Measurements from ENCODE around the gene SENP3.

The SENP3 gene

DNA sequence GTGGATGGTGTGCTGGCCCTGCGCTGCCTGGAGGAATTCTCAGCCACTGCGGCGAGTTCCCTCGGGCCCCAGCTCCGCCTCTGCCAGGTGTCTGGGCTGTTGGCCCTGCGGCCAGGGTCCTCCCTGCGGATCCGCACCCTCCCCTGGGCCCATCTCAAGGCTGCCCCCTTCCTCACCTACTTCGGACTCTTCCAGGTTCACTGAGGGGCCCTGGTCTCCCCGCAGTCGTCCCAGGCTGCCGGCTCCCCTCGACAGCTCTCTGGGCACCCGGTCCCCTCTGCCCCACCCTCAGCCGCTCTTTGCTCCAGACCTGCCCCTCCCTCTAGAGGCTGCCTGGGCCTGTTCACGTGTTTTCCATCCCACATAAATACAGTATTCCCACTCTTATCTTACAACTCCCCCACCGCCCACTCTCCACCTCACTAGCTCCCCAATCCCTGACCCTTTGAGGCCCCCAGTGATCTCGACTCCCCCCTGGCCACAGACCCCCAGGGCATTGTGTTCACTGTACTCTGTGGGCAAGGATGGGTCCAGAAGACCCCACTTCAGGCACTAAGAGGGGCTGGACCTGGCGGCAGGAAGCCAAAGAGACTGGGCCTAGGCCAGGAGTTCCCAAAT lies 4.5 kb upstream of the SENP3 start:
- FAIRE-seq = no peak

DNA sequence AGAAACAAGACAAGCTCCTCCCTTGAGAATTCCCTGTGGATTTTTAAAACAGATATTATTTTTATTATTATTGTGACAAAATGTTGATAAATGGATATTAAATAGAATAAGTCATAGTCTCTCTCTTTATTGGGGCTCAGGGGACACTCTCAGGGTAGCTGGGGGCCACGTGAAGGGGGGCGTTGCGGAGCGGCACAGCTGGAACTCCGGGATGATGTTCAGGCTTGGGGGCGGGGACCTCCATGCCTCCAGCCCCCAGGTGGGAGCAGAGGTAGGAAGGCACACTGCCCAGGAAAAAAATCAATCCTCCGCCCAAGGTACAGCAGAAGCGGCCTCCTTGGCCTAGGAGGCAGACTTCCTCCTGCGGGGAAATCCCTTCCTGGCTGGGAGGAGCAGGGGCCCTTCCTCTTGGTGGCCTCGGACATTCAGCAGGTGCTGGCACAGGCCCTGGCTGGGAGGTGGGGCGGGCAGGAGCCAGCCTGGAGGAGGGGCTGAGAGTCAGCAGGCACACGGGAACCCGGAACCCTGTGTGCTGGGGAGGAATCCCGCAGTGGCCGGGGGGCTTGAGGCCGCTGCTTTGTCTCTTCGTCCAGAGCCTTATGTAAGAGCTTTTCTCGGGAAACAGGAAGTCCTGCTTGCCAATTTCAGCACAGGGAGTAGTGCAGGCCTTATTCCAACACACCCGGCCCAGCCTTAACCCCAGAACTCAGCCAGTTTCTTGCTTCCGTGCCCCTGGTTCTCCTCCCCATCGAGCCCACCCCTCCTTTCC lies 3.8 kb upstream of the SENP3 start:
- no peak for FAIRE-seq

DNA sequence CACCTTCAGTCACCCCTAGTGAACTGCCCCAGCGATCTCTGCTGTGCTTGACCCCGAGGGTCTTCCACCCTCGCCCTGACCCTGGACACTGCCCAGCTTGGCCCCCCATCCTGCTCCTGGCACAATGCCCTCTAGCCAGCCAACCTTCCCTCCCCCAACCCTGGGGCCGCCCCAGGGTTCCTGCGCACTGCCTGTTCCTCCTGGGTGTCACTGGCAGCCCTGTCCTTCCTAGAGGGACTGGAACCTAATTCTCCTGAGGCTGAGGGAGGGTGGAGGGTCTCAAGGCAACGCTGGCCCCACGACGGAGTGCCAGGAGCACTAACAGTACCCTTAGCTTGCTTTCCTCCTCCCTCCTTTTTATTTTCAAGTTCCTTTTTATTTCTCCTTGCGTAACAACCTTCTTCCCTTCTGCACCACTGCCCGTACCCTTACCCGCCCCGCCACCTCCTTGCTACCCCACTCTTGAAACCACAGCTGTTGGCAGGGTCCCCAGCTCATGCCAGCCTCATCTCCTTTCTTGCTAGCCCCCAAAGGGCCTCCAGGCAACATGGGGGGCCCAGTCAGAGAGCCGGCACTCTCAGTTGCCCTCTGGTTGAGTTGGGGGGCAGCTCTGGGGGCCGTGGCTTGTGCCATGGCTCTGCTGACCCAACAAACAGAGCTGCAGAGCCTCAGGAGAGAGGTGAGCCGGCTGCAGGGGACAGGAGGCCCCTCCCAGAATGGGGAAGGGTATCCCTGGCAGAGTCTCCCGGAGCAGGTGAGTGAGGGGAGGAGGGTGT lies 3.0 kb upstream of the SENP3 start, which contains the start of gene TNFSF13:
TSS of gene TNFSF13 (plus strand) at position 207 of the 776 bp plus-strand sequence. CDS start at position 497, 290 bp downstream.
- FAIRE-seq = no peak

DNA sequence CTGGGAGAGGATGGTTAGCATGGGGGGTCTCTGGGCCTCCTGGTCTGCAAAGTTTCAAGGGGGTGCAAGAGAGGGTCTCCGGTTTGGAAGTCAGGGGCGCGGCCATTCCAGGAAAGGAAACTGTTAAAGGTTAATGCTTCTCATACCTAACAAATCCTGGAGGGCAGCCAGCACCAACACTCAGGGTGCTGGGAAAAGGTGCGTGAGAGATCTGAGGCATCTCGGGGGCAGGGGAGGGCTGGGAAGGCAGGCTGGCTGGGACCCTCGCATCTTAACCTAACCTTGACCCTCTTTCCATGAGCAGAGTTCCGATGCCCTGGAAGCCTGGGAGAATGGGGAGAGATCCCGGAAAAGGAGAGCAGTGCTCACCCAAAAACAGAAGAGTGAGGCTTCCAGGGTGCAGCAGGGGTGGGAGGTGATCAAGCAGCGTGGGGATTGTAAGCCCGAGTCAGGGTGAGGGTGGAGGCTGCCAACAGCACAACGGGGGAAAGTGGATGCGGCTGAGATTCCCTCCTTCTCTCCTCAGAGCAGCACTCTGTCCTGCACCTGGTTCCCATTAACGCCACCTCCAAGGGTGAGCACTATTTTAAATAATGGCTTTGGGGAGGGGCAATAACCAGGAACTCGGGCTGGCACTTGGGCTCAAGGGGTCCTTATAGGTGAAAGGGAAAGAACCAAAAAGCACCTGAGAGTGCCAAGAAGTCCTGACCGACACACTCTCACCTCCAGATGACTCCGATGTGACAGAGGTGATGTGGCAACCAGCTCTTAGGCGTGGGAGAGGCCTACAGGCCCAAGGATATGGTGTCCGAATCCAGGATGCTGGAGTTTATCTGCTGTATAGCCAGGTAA lies 2.2 kb upstream of the SENP3 start:
- no peak for FAIRE-seq

DNA sequence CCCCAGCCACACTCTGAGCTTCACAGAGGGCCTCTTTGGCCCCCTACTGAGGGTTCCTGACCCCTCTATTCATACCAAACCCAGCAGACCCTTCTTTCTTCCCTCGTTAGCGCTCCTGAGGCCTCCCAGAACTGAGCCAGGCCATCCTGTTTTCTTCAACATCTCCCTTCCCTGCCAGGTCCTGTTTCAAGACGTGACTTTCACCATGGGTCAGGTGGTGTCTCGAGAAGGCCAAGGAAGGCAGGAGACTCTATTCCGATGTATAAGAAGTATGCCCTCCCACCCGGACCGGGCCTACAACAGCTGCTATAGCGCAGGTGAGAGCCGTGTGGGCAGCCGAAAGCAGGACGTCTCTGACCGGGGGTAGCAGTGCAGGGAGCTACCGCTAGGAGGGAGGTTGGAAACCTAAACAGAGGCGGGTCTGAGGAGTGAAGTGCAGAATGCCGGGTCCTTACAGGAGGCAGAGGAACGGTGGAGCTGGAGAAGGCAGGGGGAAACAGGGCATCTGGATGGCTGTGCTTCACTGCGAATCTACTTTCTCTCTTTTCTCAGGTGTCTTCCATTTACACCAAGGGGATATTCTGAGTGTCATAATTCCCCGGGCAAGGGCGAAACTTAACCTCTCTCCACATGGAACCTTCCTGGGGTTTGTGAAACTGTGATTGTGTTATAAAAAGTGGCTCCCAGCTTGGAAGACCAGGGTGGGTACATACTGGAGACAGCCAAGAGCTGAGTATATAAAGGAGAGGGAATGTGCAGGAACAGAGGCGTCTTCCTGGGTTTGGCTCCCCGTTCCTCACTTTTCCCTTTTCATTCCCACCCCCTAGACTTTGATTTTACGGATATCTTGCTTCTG lies 1.3 kb upstream of the SENP3 start:
- no peak for FAIRE-seq

DNA sequence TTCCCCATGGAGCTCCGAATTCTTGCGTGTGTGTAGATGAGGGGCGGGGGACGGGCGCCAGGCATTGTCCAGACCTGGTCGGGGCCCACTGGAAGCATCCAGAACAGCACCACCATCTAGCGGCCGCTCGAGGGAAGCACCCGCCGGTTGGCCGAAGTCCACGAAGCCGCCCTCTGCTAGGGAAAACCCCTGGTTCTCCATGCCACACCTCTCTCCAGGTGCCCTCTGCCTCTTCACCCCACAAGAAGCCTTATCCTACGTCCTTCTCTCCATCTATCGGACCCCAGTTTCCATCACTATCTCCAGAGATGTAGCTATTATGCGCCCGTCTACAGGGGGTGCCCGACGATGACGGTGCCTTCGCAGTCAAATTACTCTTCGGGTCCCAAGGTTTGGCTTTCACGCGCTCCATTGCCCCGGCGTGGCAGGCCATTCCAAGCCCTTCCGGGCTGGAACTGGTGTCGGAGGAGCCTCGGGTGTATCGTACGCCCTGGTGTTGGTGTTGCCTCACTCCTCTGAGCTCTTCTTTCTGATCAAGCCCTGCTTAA lies 617 bp upstream of the SENP3 start:
- peak; percentile 56 for FAIRE-seq

DNA sequence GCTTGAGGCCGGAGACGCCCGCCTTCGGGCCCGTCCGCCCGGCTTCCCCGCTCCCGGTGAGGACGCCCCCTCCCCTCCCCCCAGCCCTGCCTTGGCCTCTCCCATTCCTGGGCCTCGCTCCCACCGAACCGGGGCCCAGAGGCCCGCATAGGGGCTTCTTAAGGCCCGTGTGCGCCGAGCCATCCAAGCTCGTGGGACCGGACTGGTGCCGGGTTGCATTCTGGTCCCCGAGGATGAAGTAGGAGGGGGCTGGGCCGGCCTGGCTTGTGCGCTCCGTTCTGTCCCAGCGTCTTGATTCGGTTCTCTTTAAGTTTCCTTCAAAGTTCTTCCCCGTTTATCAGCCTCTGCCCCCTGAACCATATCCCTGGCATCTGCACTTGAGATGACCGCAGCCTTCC lies 488 bp downstream of the SENP3 start:
- no peak for FAIRE-seq

DNA sequence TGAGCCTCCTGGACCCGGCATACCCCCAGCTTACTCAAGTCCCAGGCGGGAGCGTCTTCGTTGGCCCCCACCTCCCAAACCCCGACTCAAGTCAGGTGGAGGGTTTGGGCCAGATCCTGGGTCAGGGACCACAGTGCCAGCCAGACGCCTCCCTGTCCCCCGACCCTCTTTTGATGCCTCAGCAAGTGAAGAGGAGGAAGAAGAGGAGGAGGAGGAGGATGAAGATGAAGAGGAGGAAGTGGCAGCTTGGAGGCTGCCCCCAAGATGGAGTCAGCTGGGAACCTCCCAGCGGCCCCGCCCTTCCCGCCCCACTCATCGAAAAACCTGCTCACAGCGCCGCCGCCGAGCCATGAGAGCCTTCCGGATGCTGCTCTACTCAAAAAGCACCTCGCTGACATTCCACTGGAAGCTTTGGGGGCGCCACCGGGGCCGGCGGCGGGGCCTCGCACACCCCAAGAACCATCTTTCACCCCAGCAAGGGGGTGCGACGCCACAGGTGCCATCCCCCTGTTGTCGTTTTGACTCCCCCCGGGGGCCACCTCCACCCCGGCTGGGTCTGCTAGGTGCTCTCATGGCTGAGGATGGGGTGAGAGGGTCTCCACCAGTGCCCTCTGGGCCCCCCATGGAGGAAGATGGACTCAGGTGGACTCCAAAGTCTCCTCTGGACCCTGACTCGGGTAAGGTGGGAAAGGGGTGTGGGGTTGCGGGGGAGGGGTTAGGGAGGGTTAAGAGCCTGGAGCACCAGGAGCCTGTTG lies 1.6 kb downstream of the SENP3 start:
- no peak for FAIRE-seq

DNA sequence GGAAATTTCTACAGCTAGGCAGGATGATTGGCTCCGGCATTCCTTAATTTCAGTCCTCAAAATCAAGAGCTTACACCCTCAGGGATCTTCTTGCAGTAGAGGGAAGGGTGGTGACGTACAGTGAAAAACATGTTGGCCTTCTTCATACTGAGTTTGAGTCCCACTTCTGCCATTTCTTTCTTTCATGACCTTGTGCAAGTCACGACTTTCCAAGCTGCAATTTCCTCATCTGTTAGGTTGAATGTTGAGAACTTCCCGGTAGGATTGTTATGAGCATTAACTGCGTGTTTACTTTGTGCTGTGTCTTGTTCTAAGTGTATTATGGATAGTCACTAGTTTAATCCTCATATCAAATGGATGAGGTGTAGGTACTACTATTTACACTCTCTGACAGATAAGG lies 7.9 kb downstream of the SENP3 start:
- no peak for FAIRE-seq

DNA sequence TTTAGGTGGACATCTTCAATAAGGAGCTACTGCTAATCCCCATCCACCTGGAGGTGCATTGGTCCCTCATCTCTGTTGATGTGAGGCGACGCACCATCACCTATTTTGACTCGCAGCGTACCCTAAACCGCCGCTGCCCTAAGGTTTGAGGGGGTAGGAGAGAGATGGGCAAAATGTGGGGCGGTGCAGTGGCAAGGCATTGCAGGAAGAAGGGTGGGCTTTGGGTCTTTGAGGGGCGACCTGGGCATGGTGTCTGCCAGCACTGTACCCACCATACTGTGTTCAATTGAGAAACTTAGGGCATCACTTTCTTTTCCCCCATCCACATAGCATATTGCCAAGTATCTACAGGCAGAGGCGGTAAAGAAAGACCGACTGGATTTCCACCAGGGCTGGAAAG lies 8.6 kb downstream of the SENP3 start:
- FAIRE-seq = no peak

DNA sequence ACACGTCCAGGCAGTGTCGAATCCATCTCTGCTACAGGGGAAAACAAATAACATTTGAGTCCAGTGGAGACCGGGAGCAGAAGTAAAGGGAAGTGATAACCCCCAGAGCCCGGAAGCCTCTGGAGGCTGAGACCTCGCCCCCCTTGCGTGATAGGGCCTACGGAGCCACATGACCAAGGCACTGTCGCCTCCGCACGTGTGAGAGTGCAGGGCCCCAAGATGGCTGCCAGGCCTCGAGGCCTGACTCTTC lies 10.5 kb downstream of the SENP3 start:
- FAIRE-seq = peak; percentile 98

DNA sequence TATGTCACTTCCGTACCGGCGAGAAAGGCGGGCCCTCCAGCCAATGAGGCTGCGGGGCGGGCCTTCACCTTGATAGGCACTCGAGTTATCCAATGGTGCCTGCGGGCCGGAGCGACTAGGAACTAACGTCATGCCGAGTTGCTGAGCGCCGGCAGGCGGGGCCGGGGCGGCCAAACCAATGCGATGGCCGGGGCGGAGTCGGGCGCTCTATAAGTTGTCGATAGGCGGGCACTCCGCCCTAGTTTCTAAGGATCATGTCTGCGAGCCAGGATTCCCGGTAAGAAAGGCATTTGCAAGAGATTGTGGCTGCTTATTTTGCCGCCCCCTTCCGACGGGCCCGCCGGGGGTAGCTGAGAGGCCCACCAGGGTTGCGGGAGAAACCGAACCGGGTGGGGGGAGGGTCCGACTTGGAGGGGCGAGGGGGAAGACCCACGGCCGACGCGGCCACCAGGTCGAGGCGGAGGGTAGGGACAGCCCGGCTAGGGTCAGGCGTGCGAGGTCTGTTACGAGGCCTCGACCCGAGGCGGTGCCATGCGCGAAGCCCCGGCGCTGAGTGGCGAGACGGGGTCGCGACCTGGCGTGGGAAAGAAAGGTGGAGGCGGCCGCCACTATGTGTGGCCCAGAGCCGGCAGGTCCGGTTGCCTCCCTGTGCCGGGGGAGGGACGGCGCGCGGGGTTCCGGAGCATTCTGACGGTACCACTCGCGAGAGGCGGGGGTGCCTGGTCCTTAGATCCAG lies 11.0 kb downstream of the SENP3 start:
- no peak for FAIRE-seq

DNA sequence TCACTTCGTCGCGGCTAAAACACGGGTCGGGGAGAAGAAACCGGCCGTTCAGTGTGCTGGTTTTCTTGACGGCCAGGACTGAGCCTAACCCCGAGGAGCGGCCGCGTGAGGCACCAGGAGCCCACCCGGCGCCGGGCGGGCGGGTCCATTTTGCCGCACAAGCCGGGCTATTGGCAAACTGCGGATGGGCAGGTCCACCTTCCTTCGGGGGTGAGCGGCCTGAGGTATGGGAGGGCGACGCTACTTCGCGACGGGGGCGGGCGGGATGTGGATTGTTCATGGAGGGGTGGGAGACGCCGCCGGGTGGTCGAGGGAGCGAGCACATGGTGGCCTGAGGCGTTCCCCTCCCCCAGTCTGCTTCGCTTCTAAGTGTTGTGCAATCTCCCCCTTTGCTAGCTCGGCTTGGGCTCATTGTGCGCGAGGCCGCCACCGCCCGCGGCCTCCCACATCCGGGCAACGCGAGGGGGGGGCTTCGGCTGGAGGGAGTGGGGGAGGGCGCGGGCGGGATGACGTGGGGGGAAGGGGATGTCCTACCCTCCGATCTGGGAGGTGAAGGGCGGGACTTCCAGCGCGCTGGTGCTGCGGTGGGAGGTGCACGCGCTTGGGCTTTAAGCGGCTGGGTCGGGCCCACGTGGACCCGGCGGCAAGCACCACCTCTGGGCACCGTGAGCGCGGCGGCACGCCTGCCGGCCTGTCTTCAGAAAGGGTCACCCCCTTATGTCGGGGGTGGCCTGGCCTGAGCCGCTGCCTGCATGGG lies 11.8 kb downstream of the SENP3 start:
- no peak for FAIRE-seq

DNA sequence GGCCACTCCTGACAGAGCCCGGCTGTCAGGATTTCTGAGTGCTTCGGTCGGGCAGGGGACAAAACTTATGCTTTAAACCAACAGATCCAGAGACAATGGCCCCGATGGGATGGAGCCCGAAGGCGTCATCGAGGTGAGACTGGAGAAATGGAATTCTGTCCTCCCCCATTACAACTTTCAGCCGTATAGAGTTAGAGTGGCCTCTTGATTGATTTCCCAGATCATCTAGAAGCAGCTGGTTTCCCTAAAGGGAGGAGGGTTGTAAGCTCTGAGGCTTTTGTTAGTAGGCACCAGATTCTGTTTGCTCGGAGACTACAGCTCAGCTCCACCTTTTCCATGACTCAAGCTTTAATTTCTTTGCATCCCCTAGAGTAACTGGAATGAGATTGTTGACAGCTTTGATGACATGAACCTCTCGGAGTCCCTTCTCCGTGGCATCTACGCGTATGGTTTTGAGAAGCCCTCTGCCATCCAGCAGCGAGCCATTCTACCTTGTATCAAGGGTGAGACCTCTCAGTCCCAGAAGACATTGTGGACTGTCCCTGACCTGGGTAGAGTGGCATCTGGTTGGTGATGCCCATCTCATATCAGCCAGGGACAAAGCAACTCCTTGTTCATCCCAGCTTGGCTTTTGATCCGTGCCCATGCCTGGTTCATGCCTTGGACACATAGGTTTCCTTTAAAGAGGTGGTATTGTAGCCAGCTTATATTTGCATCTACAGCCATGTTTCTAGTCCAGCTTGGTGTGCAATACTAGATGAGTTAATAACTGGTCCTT lies 12.6 kb downstream of the SENP3 start:
- no peak for FAIRE-seq

DNA sequence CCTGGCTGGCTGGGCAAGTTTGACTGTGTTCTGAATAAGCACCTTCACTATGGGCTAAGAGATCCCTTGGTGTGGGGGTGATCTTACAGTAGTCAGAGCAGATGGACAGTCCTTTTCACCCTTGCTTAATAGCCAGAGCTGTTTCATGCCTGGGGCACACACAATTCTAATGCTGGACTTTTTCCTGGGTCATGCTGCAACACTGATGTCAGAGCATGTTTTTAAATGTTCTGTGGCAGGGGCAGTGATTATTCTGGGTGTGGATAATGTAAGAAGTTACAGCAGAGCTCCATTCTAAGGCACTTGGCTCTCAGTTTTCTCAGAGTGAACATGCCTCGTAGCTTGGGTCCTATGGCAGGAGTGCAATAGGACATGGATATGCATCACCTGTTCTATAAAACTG lies 13.8 kb downstream of the SENP3 start:
- FAIRE-seq = no peak

DNA sequence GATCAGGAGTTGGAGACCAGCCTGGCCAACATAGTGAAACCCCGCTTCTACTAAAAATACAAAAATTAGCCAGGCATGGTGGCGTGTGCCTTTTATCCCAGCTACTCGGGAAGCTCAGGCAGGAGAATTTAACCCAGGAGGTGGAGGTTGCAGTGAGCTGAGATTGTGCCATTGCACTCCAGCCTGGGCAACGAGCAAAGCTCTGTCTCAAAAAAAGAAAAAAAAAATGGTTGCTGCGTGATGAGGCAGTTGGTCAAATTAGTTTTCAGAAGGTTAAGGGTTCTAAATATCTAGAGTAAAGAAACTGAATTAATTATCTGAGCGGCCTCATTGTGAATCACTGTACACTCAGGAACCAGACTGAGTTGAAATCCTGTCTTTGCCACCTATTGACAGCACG lies 14.2 kb downstream of the SENP3 start:
- no peak for FAIRE-seq

DNA sequence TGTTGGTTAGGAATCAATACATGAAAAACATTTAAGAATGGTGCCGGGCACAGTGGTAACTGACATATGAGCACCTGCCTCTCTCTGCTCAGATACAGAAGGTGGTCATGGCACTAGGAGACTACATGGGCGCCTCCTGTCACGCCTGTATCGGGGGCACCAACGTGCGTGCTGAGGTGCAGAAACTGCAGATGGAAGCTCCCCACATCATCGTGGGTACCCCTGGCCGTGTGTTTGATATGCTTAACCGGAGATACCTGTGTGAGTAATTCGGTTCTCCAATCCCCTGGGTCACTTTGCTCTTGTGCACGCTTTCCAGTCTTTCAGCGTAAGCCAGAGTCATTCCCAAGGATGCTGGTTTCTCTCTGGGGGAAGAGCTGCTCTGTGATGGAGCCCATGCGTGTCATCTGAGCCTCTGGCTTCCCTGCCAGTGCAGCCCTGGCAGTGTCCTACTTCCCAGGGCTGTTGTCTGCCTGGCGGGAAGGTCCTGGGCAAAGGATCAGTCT lies 14.8 kb downstream of the SENP3 start:
- FAIRE-seq = no peak

DNA sequence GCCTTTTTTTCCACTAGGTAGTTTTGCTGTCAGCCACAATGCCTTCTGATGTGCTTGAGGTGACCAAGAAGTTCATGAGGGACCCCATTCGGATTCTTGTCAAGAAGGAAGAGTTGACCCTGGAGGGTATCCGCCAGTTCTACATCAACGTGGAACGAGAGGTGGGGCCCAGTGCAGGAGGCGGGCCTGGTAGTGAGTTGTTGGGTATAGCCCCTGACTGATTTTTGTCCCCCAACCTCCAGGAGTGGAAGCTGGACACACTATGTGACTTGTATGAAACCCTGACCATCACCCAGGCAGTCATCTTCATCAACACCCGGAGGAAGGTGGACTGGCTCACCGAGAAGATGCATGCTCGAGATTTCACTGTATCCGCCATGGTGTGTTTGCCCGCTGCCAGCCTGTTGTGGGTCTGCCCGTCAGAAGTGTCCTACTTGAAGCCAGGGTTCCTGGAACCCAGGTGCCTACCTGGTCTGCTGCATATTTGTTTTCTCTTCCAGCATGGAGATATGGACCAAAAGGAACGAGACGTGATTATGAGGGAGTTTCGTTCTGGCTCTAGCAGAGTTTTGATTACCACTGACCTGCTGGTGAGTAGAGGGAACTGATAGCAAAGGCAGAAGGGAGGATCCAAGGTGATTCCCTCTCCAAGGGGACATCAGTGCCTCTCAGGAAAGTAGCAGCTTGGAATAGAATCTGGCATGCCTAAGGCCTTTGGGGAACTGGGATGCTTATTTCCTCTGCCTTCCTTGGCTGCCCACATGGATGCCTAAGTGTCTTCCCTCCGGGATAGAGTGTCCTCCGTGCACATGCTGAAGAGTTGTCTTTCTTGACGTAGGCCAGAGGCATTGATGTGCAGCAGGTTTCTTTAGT lies 15.8 kb downstream of the SENP3 start:
- no peak for FAIRE-seq
